Measurements from ENCODE around the gene SNX25. TPM values are rescaled to one million over a fixed set of nuclear protein-coding genes. Genes with fewer than 3 reads are reported as not detected.
A peak's percentile ranks its signal among the peaks of the same experiment; 100 is the strongest.
"Not testable (repeated sequence)": the region's sequence is repeated elsewhere in the genome, so short reads cannot be mapped to it uniquely, and the experiment has no call there.

SNX25 gene
- total and polyA plus RNA-seq, 10 of the 15 experiments (the other 5 are each of a cell fraction or from before 2014, with no cell fraction given) = 11.2 to 117 (median 62.8) TPM

GRCh38 chr4:185258741-185259140 lies 49.3 kb downstream of the SNX25 start:
- H3K27ac ChIP-seq (ENCODE audit: control insufficient read depth, insufficient read depth); H2AFZ ChIP-seq (ENCODE audit: control insufficient read depth, low read depth, low read length); H3K9ac ChIP-seq (ENCODE audit: control insufficient read depth, insufficient read depth, low read length); H3K27me3 ChIP-seq (replicated peaks in 1 of 2; ENCODE audit: control insufficient read depth in 2 of 2, insufficient read depth in 2 of 2, low read length in 1 of 2); BruUV-seq (replicated peaks); H3K9me3 ChIP-seq (replicated peaks; ENCODE audit: control insufficient read depth, insufficient read depth, low read length); DNase-seq (ENCODE audit: low read depth, low spot score); in situ Hi-C loops (cut with MboI); H3K4me3 ChIP-seq; POLR2A ChIA-PET; H3K4me2 ChIP-seq (ENCODE audit: control insufficient read depth, insufficient read depth); H4K20me1 ChIP-seq (ENCODE audit: control insufficient read depth, insufficient read depth): not testable (repeated sequence)
- FAIRE-seq (peak; percentile 56), ATAC-seq (peak; percentile 43)
- WGBS (ENCODE audit: insufficient coverage, insufficient replicate concordance, low lambda C conversion rate, missing lambda C conversion rate) = 43% methylated on average over 2 of the region's 2 CpGs
- ChIA-PET RAD21 (ENCODE audit: unreplicated experiment) (interaction anchor here (1.4 to 2.3 kb wide), 2 partner anchors 39 to 49 kb away, joined by 4 to 7 read pairs; partner anchors contain the start of gene SNX25), CTCF (interaction anchor here (1.2 to 1.7 kb wide), 2 partner anchors 20 to 39 kb away, joined by 3 read pairs; no protein-coding TSS in a partner anchor), SMC1A (ENCODE audit: uncharacterized antibody, unreplicated experiment) (interaction anchor here (1.0 to 3.2 kb wide), 5 partner anchors 11 to 92 kb away, joined by 3 to 13 read pairs (median 3); no protein-coding TSS in a partner anchor)
- peaks cover 52% of the 10 kb centered on the region for H3K4me1 ChIP-seq (ENCODE audit: control insufficient read depth, insufficient read depth, low read length)
- intact Hi-C loops (cut with micrococcal nuclease; ENCODE audit: unreplicated experiment) = loop anchor here (2.0 kb wide), 1 partner anchor 48 kb away; no protein-coding TSS in a partner anchor
- TF ChIP-seq IKZF2 (IDR thresholded peaks at IDR 0.05) = peak in 1 of 2 experiments; percentile 27; a peak in 2 of 4 replicates
- peak; percentile 51 for TF ChIP-seq SKIL (IDR thresholded peaks at IDR 0.05; ENCODE audit: low read depth, poor library complexity, severe bottlenecking)
- peak; percentile 57 for TF ChIP-seq RUNX3 (IDR thresholded peaks at IDR 0.05; ENCODE audit: low read length)
- peak; percentile 41 to 80; a peak in 3 of 4 replicates for TF ChIP-seq BHLHE40 (IDR thresholded peaks at IDR 0.05; ENCODE audit: borderline replicate concordance in 1 of 2, low read depth in 2 of 2, low read length in 1 of 2)
- peak; percentile 80 for TF ChIP-seq RAD51 (IDR thresholded peaks at IDR 0.05)
- peaks cover 65% of the 10 kb centered on the region for H3K79me2 ChIP-seq (ENCODE audit: control insufficient read depth, insufficient read depth, low read length)
- peaks cover 7 to 40% of the 10 kb centered on the region in 2 experiments for H3K36me3 ChIP-seq (ENCODE audit: control insufficient read depth in 2 of 2, insufficient read depth in 2 of 2, low read length in 1 of 2)
